BJ (cell line): ENCODE data around the gene HECW1. TPM values are rescaled to one million over a fixed set of nuclear protein-coding genes. Genes with fewer than 3 reads are reported as not detected.
A peak's percentile ranks its signal among the peaks of the same experiment; 100 is the strongest.

ENCODE experiments used
- CTCF ChIA-PET: fragments of 350-600 bp; formaldehyde crosslinking; extraction: SDS; loops from one replicate; lab custom pipeline; 2021; ENCODE audit warnings: antibody characterized with exemption, inconsistent platforms; lab: Yijun Ruan, JAX
- POLR2A ChIA-PET: fragments of 300-600 bp; sonication (Branson Sonifier 250); formaldehyde crosslinking; extraction: SDS; loops from one replicate; lab custom pipeline; 2021; ENCODE audit warnings: antibody characterized with exemption; lab: Charles Lee
- DNase-seq: peaks from one replicate; pipeline ENCODE4 v3.0.0-alpha.2; 2011; ENCODE audit warnings: low read depth
- H3K27me3 ChIP-seq: 2 replicates; pipeline ENCODE4 v1.6.0; 2011; ENCODE audit warnings: low read length; ENCODE audit not compliant: control insufficient read depth, insufficient read depth
- H3K36me3 ChIP-seq: 2 replicates; pipeline ENCODE4 v1.5.1; 2011; ENCODE audit warnings: low read length; ENCODE audit not compliant: control insufficient read depth, insufficient read depth
- H3K4me3 ChIP-seq: 2 replicates; pipeline ENCODE4 v1.5.1; 2011; ENCODE audit warnings: low read depth, mild to moderate bottlenecking, control low read depth, low read length
- polyA plus RNA-seq: library from polyadenylated mRNA; depleted of rRNA; stranded (reverse); fragments of >200 nt; gene quantifications from 2 replicates; pipeline ENCODE4 v1.2.3, GENCODE V29; 2011
- TF ChIP-seq, protein P1 (sequence below): IDR thresholded peaks from 2 replicates; pipeline ENCODE4 v1.5.1; 2011; ENCODE audit warnings: low read depth, mild to moderate bottlenecking, control low read depth, inconsistent platforms, low read length, moderate library complexity; ENCODE audit not compliant: insufficient read depth

The HECW1 gene
- polyA plus RNA-seq, 1 experiment = 2.9 TPM

DNA sequence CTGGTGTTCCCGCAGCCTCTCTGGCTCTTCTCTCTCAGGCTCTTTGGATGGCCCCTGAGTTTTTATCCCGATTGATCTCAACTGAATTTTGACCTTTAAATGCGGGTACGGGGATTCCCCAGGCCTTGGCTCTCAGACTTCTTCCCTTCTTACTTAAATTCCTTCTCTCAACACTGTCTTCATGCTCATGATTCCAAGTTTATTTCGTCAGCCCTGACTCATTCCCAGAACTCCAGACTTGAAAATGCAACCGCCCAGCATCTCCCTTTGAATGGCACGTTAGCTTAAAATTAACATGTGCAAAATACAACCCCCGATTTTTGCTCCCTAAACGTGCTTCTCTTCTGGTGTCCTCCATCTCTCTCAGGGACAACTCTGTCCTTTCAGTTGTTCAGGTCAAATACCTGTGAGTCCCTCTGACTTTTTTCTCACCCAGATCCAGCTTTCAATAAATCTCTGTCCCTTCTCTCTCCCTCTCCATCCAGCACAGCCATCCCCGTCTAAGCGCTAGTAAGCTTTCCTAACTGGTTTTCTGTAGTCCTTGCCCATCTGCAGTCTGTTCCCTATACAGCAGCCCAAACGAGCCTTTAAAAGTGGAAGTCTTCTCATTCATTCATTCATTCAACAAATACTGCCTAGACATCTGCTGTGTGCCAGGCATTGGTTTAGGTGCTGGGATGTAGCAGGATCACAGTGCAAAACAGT, 7.1 kb downstream of the HECW1 start:
- peak; percentile 65 for DNase-seq
- POLR2A ChIA-PET = no interaction called here
- CTCF ChIA-PET = interaction anchor here (4.1 kb wide), 1 partner anchor 11 kb away, joined by 15 read pairs; no protein-coding TSS in a partner anchor
- no peaks in the 10 kb centered on the region for H3K36me3 ChIP-seq
- H3K27me3 ChIP-seq = peaks cover 5% of the 10 kb centered on the region
- no peak overlapping the region for H3K4me3 ChIP-seq
- TF ChIP-seq, protein P1, sequence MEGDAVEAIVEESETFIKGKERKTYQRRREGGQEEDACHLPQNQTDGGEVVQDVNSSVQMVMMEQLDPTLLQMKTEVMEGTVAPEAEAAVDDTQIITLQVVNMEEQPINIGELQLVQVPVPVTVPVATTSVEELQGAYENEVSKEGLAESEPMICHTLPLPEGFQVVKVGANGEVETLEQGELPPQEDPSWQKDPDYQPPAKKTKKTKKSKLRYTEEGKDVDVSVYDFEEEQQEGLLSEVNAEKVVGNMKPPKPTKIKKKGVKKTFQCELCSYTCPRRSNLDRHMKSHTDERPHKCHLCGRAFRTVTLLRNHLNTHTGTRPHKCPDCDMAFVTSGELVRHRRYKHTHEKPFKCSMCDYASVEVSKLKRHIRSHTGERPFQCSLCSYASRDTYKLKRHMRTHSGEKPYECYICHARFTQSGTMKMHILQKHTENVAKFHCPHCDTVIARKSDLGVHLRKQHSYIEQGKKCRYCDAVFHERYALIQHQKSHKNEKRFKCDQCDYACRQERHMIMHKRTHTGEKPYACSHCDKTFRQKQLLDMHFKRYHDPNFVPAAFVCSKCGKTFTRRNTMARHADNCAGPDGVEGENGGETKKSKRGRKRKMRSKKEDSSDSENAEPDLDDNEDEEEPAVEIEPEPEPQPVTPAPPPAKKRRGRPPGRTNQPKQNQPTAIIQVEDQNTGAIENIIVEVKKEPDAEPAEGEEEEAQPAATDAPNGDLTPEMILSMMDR = no peak

DNA sequence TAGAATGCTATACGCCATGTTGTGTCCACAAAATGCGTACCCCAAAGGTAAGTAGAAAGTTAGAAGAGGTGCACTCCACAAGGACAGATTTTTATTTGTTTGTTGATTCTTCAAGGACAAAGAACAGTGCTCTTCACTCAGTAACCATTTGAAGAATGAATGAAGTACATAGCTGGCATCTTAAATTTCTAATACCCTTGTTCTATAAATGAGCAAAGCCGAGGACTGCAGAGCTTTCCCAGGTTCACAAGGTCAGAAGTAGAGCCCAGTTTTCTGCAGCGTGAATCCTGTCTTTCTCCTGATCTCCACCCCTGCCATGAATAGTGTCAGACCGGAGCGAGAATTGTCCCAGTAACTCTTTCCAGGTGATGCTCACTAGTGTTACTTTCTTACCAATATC, 9.5 kb downstream of the HECW1 start:
- CTCF ChIA-PET = interaction anchor here (1.6 kb wide), 1 partner anchor 23 kb away, joined by 3 read pairs; no protein-coding TSS in a partner anchor
- Histone ChIP-seq H3K4me3 (no peak overlapping the region), H3K27me3 (peaks cover 2% of the 10 kb centered on the region; the same call in 1 of the 2 replicates), H3K36me3 (no peaks in the 10 kb centered on the region)
- POLR2A ChIA-PET = no interaction called here
- DNase-seq = no peak
- TF ChIP-seq, protein P1 = no peak

DNA sequence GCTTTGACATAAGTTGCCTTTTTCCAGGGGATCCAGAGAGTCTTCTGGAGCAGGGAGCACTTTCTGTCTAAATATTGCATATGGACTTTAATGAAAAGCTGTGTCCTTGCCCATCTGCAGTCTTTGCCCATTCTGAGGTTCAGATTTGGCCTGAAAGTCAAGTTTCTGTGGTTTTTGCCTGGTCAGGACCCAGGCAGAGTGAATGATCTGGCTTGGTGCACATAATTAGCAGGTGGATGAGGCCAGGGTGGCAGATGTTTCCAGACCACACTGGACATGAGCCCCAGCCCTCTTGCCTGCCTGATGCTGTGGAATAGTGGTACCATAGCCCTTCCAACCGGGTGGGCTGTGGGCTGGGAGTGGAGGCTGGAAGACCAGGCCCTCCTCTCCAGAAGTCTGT, 11.0 kb downstream of the HECW1 start:
- Histone ChIP-seq H3K27me3 (peaks cover 2% of the 10 kb centered on the region; the same call in 1 of the 2 replicates), H3K36me3 (no peaks in the 10 kb centered on the region), H3K4me3 (no peak overlapping the region)
- ChIA-PET CTCF (interaction anchor here (1.1 to 1.6 kb wide), 4 partner anchors 13 to 138 kb away, joined by 3 to 6 read pairs (median 3); no protein-coding TSS in a partner anchor), POLR2A (no interaction called here)
- no peak for DNase-seq
- TF ChIP-seq, protein P1 = no peak

DNA sequence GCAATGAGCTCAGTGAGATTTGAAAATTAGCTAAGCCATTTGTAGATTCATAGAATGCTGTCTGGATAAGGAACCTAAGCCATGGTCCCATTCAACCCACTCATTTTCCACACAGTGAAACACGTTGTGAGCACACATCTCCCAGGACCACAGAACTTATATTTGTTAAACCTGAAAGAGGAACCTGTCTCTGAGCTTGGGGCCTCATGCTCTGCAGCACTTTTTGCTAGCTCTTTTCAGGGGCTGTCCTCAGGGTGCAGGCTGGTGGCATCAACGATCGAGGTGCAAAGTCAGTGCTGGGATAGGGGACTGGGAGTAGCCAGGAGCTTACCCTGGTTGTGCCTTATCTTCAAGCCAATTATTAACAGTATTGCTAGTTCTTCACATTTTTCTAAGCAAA, 11.9 kb downstream of the HECW1 start:
- DNase-seq = no peak
- CTCF ChIA-PET = interaction anchor here (0.9 to 1.2 kb wide), 3 partner anchors 12 to 26 kb away, joined by 3 read pairs; no protein-coding TSS in a partner anchor

DNA sequence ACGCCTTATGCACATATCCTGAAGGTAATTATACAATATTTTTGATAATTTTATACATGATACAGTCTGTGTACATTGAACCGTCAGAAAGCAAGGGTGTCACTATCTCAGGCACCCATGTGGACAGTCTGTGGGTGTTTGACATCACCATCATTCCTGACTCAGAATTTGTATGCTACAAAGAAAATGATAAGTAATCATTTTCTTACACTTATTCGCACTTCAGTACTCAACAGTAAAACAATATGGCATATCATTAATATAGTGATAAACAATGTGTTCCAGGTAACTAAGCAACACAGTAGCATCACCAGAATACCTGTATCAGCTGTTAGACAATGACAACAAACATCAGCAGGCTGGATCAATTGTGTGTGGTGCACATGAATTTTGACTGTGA, 17.9 kb downstream of the HECW1 start:
- ChIA-PET POLR2A (no interaction called here), CTCF (no interaction called here)
- Histone ChIP-seq H3K27me3 (no peaks in the 10 kb centered on the region), H3K36me3 (no peaks in the 10 kb centered on the region), H3K4me3 (no peak overlapping the region)
- TF ChIP-seq, protein P1 = no peak
- no peak for DNase-seq

More for the DNA sequence above, 11.9 kb downstream of the HECW1 start:
- Histone ChIP-seq H3K36me3 (no peaks in the 10 kb centered on the region), H3K4me3 (no peak overlapping the region), H3K27me3 (peaks cover 2% of the 10 kb centered on the region; the same call in 1 of the 2 replicates)
- TF ChIP-seq, protein P1 = no peak
- POLR2A ChIA-PET = no interaction called here
